DMS153 treated with DMSO at 0.1 percent for 48 hours (cell line): ENCODE measurements around the gene TSTD2.
"Not testable (repeated sequence)": the region's sequence is repeated elsewhere in the genome, so short reads cannot be mapped to it uniquely, and the experiment has no call there.

Experiments used
- DNase-seq: peaks from one replicate; lab custom pipeline; 2025; ENCODE audit not compliant: unreplicated experiment; lab: John Stamatoyannopoulos, UW

TSTD2 gene

DNA sequence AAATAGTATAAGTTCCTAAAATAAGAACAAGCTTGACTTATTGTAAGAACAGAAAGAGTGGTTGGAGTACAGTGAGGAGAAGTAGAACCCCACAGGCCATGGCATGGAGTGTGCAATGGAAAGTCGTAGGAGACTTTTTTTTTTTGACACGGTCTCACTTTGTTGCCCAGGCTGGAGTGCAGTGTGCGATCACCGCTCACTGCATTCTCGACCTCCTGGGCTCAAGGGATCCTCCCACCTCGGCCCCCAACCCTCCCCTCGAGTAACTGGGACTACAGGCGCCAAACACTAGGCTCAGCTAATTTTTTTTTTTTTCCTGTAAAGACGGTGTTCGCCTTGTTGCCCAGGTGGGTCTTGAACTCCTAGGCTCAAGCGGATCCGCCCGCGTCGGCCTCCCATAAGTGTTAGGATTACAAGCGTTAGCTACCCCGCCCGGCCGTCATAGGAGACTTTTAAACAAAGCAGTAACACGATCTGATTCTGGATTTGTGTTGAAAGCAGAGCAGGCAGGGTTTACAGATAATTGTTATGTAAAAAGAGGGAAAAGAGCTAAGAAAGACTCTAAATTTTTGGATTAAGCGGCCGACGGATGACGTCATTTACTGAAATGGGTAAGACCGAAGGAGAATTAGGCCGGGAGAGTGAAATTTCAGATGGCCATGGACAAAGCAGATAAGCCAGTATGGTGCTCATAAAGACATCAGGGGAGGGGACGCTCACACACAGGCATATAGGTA lies 752 bp downstream of the TSTD2 start:
- peak; percentile 73 for DNase-seq

DNA sequence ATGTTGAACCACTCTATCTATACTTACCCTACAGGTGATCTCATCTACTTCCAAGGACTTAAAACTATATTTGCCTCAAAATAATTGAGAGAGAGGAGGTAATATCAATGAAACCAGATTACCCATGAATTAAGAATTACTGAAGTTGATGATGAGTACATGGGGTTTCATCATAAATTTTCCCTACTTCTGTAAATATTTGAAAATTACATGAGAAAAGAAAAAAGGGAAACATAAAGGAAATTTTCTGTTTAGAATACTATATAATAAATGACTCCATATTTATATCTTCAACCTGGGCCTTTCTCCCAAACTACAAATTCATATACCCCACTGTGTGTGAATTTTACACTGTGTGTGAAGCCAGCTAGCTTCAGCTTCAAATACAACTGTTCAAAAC lies 2.6 kb downstream of the TSTD2 start:
- DNase-seq: no peak

DNA sequence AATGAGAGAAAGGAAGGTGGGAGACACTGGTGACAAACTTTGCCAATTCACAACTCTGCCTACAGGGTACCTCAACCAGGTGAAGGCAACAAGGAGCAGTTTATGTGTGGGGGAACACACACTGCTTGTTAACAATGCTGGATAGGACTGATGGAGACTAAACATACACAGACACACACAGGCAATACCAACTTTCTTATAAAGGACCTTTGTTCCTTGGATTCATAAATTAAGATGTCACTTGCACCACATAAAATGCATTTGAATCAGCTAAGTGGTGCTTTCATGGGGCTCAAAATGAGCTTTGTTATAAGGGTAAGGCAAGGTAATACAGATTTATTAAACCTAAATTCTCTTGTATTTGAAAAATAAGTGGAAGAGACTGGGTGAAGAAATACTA lies 4.0 kb downstream of the TSTD2 start:
- no peak for DNase-seq

DNA sequence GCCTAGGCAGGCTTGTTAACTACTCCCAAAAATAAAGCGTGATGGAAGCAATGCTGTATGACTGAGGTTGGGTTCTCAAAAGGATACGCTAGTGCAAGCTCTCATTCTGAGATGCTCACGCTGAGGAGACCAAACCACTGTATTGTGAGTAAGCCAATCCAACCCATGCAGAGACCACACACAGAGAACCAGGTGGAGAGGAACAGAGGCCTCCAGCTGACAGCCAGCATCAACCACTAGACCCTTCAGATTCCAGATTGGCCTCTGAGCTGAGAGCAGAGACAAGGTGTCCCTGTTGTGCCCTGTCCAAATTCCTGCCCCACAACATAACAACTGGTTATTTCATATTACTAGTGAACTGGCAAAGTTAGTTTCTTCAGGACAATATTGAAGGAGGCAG lies 4.5 kb downstream of the TSTD2 start:
- DNase-seq: no peak

DNA sequence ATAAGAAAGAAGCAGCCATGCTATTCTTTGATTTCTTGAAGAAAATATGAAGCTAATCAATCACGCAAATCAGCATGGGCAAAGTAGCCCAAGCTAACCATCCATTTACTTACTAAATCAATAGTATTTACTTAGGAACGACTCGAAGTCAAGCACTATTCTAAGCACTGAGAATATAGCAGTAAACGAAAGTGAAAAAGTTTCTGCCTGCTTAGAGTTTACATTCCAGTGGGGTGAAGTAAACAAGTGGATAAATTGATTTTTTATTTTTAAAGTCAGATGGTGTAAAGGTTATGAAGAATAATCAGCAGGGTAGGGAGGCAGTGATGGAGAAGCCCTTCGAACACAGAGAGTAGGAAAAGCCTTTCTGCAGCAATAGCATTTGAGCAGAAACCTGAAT lies 5.5 kb downstream of the TSTD2 start:
- no peak for DNase-seq

DNA sequence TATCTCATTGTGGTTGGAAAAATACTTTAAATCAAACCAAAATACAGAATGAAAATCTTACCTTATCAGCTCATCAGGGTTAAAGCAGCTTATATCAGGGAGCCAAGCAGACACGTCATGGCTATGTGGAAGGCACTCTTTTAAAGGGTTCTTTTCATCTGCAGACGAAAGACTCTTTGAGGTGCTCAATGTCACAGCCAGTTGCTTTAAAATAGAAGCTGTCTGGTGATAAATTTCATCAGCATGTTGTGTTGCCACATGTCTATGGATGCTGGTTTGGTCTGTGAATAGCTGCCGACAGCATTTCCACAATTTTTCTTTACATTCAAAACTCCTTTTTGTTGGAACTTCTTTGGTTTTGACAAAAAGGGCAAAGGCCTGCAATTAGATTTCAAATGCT lies 7.5 kb downstream of the TSTD2 start:
- no peak for DNase-seq

DNA sequence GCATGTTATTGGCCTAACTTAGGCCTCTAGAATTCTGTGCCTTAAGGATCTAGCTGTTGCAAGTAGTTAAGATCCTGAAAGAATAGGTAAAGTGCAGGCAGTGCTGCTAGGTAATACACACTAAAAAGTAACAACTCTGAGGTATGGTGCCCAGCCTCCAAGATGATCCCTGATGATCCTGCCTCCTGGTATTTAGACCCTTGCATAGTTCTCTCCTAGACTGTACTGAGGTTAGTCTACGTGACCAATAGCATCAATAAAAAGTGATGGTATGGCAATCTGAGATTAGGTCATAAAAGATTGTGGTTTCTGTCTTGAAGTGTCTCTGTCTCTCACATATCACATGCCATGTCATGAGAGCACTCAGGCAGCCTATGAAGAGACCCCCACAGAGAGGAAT lies 9.2 kb downstream of the TSTD2 start:
- no peak for DNase-seq

DNA sequence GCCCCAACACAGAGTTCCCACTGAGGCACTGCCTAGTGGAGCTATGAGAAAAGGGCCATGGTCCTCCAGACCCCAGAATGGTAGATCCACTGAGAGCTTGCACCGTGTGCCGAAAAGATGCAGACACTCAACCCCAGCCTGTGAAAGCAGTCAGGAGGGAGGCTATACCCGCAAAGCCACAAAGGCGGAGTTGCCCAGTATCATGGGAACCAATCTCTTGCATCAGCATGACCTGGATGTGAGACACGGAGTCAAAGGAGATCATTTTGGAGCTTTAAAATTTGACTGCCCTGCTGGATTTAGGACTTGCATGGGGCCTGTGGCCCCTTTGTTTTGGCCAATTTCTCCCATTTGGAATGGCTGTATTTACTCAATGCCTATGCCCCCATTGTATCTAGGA lies 10.7 kb downstream of the TSTD2 start:
- DNase-seq: not testable (repeated sequence)

DNA sequence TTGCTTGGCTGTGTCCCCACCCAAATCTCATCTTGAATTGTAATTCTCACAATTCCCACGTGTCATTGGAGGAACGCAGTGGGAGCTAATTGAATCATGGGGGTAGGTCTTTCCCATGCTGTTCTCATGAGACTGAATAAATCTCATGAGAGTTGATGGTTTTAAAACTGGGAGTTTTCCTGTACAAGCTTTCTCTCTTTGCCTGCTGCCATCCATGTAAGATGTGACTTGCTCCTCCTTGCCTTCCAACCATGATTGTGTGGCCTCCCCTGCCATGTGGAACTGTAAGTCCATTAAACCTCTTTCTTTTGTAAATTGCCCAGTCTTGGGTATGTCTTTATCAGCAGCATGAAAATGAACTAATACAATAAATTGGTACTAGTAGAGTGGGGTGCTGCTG lies 13.1 kb downstream of the TSTD2 start:
- DNase-seq: not testable (repeated sequence)

DNA sequence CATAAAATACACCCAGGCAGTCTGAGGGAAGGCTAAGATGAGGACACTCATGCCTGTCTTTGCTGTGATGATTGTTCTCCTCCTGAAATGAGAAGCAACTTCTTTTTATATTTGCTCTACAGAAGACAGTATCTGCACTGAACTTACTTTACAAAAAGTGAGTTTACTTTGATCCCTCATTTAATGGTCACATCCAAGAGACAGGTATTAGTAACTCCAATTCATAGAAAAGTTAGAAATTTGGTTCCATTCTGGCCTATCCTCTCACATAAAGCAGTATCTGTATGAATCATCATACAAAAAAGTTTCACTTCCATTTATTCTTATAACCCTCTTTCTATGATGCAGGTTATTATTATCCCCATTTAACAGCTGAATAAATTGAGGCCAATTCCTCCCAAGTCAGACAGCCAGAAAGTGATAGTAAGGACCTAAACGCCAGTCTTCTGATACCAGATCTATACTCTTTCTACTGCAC lies 15.2 kb downstream of the TSTD2 start:
- no peak for DNase-seq

DNA sequence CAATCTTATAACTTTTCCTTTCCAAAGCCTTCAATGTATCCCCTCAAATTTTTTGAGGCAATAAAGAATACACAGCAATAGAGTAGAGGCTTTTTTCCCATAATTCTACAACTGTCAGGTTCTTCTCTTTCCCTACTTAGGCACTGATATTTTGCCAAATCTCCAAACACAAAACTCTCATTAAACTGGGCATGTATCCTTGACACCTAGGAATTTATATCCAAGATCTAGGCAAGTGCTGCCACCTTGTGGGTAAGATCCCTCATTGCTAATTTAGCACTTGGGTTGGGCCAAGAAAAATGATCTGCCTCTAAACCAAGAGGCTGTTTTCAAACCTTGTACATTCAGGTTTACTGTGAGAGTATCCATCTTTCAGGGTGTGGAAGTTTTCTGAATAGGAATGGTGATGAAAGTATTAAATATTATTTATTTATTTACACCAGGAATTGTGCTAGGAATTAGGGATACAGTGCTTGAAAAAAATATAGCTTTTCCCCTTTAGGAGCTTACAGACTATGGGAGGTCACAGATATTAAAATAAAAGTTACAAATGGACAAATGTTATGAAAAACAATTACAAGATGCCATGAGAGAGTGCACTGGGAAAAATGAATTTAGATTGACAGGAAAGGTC lies 17.6 kb downstream of the TSTD2 start:
- DNase-seq: peak; percentile 29

DNA sequence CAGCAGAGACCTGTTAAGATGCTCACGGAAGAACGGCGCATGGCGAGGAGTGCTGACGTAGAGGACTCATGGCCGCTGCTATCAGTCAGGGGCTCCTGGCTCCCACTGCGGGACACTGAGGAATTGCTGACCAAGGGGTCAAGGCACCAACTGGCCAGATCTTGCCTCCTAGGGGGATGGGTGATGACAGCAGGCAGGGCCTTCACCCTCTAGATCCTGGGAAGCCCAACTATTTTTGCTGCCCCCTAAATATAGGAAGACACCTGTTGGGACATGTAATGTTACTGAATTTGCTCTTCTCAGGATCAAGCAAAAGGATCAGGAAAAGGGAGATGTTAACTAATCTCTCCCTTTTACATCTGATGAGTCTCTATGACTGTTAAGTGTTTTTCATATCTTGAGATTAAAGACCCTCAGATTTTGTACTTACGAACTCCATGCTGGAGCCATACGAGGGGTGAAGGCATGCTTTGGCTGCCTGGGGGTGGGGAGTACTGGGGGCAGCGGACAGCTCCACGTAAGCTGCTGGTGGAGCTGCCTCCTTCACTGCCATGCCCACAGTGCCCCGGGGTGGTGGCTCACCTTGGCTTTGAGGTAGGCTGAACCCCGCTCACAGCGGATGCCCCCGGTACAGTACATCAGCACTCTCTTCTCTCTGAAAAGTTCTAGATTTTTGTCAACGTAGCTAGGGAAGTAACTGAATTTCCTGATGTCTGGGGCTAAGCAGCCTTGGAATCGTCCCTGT lies 28.1 kb downstream of the TSTD2 start:
- no peak for DNase-seq

DNA sequence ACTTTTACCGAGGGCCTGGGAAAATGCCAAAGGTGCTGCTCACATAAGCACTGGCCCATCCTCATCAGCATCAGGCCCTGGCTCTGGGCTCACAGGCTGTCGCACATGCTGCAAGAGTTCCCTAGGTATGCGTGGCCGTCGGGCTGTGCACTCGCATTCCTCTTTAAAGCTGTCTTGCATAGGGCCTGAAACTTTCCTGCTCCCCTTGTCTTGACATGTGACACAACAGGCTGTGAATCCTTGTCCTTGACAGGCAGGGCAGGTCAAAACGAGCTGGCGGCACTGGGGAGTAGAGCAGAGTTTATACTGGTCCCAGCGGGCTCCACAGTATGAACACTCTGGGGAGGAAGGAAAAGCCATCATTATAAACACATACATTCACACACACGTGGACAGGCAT lies 30.7 kb downstream of the TSTD2 start:
- no peak for DNase-seq

DNA sequence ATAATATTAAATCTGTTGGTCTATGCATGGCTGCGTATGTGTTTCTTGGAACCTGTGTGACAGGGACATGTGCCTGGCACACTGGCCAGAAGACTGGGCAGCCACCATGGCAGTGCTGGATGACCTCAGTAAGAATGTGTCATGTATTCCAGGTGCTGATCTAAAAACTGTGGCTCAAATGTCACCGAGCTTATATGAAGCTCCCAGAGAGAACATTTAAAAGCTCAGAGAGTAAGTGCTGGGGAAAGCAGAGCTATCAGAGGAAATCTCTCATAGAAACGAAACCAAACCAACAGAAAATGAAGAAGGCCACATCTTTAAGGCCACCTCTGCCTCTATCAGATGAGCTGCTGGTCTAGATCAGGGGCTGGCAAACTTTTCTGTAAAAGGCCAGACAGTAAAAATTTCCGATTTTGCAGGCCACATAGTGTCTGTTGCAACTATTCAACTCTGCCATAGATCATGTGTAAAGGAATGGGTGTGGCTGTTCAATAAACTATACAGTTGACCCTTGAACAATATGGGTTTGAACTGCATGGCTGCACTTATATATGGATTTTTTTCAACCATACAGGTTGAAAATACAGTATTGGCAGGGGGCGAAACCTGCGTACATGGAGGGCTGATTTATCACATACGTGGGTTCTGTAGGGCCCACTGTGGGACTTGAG lies 31.8 kb downstream of the TSTD2 start:
- DNase-seq: no peak

DNA sequence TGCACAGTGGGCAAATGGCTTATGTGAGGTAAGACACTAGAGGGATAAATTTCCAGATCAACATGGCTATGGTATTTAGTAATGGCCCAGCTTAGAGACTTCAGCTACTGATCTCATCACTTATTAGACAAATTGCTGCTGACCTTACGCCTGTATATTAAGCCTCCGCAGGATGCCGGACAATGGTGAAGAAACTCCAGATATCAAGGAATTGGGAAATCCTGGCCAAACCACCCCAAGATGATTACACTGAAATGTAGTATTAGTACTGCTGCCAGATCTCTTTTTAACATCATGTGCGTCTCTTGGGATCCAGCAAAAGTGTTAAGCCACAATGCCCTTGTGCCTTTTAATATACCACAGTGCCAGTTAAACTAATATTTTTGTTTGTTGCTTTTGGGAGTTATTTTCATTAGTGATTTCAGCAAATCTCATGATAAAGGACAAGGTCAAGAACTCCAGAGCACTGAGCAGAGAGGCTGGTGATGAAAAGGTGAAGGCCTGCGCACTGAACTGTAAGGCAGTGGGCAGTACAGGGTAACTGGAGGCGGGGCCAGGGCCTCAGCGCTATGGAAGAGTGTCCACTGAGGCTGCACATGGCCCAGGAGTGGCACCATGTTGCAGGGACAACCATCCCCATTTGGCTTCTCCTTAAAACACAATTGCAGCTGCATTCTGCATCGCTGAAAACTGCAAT lies 32.5 kb downstream of the TSTD2 start:
- DNase-seq: no peak

DNA sequence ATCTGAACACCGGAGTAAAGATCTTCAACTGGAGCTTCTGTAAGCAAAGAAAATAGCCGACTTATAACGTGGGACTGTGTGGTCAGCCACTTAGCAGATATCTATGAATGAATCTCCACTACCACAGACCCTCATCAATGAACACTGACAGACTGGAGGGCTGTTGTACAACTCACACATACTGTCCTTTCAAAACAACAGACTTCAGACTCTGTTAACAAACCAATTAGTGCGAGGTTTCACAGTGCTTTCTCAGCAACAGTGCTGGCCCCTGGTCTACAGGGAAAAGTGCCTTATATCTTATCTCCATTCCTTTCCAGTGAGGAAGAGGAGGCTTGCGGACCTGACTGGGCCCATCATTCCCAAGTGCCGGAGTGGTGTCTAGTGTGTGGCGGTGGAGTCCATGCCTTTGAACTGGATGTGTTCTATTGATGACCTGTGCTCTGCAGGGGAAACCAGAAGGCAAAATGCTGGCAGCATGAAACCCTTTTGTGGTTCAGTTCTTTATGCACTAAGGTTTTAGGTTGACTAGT lies 33.8 kb downstream of the TSTD2 start:
- no peak for DNase-seq

DNA sequence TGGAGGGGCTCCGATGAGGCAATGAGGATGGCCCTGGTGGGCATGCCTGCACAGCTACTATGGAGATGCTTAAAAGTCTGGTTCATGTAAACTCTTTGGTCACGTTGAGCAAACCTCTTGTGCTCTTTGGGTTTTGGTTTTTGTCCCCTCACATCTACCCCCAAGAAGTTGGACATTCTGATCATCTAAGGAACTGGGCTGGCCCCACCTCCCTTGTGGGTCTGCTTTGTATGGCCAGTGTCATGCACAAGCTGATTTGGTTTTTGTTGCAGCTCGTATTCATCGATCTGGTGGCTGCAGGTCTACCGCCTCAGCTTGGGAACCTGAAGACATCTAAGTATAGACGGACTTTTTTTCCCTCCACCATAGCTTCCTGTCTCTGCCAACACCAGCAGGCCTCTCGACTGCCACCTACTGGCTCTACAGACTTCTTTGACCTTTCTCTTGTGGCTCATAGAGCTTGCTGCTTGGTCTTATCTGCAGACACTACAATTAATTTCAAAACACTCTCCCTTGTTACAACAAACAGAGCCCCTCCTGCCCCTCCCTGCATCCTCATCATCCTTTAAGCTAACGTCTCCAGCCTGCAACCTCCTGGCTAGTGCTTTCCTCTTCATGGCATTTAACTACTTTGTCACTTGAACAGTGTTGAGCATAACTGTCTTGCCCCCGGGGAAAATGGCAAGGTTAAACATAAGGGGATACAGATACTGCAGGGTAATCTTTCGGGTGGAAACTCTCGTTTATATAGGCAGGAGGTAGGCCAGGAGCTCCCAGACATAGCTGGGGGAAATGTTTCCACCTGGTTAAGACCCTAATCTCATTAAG lies 34.5 kb downstream of the TSTD2 start:
- DNase-seq: peak; percentile 69

DNA sequence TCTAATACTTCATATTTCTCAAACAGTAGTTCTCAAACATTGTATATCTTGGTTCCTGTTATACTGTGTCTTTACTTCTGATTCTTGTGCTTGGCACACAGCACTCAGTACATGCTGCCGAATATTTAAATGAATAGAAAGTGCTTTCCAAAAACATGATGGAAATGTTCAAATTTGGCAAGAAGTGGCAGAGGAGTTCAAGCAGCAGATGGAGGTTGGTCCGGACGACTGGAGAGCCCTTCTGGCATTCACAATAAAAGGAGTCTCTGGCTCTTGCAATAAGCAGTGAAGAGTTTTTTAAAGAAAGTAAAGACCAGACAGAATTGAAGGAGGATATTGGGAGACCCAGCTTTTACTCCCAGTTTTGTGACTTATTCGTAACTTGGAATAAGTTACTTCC lies 36.3 kb downstream of the TSTD2 start:
- DNase-seq: no peak

DNA sequence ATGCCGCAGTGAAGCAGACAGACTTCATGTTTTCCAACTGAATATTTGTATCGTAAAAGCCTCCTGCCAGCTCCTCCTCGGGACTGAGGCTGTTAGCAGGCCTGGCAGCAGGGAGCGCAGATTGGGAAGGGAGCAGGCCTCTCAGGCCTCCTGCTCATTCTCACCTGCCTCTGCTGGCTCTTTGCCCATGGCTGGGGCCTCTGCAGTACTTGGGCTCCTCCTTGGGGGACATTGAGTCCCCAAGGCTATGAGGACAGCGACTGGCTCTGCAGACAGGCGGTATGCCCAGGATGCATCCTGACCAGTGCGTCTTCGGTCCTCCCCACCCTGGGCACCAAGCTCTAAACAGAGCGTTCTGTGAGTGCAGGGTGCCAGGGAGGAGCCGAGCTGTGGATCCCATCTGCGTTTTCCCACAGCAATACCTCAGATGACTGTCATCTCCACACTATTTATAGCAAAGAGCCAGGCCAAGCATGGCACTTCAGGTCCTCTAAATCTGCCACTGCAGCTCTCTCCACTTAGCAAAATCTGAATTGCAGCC lies 38.7 kb downstream of the TSTD2 start:
- peak; percentile 43 for DNase-seq

DNA sequence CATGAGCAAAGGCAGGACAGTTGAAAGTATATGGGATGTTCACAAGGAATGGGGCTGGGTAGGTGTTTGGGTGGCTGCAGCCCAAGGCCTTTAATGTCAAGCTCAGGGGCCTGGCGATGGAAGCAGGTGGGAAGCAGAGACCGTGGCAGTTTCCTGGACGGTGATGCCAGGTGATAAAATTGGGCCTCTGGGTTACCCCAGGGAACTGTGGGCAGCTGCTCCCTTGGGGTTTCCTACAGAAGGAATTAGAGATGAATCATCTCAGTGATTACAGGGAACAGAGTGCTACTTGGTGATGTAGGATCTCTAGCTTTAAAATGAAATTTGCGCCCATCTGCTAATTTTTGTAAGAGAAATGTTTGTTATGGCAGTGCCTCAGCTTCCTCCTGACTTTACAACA lies 39.2 kb downstream of the TSTD2 start:
- DNase-seq: peak; percentile 43
